D341Med (cell line): Measurements from ENCODE around the gene ADCY5.

ENCODE experiments used
- DNase-seq: peaks from one replicate; pipeline ENCODE4 v3.0.0; 2012; ENCODE audit warnings: low spot score

Gene ADCY5

DNA sequence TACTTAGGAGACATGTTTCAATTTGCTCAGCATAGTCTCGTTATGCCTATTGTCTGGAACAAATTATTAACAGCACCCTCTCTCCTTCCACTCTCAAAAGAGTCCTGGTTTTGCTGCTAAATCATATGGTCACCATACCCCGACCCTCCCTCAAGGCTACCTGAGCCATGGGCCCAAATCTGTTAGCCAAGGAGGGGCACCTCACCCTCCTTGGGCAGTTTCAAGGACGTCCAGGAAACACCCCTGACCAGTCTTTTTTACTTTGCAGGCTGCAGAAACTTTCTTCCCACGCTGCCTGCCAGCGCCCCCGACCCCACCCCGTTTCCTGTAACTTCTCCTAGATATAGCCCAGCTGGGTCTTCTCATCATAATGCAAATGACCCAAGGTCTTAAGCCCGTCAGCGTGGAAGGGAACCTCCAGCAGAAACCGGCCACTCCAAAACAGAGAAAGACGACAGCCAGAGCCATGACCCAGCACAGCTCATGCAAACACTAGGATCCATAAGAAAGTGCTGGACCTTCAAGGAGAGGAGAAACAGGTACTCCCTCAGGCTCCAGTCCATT, 62.3 kb downstream of the ADCY5 start:
- DNase-seq: no peak

DNA sequence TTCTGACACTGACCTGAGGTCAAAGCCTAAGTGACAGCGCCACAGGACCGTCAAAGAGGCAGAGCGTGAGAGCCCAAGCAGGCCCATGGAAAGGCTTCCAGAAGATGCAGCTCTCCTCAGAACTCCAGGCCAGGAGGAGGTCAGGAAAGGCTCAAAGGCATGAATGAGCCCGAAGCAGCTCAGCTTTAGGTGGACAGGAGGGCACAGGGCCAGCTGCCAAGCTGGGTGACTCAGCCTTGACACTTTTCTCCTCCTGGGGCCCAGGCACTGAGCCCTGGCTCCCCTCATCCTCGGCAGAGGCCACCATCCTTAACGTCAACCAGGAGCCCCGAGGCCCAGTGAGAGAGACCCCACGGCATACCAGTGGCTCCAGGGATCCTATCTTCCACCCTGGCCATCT, 62.9 kb downstream of the ADCY5 start:
- no peak for DNase-seq

DNA sequence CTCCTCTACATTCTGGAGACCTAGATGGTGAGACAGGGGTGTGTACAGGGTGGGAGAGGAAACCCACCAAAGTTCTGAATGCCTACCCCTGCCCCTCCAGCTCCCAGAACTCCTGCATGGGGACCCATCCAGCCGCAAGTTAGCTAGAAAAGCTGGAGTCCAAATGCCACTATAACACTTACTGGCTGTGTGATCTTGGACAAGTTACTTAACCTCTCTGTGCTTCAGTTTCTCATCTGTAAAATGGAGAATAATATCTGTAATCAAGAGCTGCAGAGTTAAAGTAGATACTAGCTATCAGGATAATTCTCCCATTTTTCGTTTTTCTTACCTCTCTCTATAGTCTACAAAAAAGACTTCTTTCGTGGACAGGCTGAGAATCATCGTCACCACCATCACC, 63.4 kb downstream of the ADCY5 start:
- no peak for DNase-seq

DNA sequence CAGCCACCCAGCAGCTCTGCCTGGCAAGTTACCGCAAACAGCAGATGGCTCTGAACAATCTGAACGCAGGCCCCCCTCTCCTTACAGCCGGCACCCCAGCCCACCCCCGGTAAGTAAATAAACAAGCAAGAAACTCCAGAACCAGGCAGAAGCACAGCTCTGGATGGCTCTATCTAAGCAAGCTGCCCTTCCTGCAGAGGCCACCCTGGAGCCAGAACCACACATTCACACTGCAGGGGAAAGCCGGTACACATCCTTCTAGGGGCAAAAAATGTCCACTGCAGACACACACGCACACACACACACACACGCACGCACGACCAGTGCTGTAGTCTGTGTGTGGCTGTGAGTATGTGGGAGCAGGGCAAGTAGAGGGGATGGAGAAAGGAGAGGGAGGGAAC, 63.9 kb downstream of the ADCY5 start:
- DNase-seq: no peak

DNA sequence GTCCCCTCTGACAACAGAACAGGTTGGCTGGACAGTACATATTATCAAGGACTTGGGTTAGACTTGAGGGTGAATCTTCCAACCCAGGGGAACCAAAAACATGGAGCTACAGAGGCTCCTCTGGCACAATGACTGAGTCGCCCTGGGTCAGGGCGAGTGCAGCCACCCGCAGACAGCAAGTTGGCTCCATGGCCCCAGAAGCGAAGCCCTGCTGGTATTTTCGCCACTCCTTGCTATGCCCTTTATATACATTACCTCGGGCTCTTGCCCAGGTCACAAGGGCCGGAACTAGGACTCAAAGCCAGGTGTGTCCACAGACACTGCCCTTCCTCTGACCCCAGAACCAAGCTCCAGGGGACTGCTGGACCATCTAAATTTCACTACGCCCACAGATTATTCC, 64.6 kb downstream of the ADCY5 start:
- DNase-seq: no peak

DNA sequence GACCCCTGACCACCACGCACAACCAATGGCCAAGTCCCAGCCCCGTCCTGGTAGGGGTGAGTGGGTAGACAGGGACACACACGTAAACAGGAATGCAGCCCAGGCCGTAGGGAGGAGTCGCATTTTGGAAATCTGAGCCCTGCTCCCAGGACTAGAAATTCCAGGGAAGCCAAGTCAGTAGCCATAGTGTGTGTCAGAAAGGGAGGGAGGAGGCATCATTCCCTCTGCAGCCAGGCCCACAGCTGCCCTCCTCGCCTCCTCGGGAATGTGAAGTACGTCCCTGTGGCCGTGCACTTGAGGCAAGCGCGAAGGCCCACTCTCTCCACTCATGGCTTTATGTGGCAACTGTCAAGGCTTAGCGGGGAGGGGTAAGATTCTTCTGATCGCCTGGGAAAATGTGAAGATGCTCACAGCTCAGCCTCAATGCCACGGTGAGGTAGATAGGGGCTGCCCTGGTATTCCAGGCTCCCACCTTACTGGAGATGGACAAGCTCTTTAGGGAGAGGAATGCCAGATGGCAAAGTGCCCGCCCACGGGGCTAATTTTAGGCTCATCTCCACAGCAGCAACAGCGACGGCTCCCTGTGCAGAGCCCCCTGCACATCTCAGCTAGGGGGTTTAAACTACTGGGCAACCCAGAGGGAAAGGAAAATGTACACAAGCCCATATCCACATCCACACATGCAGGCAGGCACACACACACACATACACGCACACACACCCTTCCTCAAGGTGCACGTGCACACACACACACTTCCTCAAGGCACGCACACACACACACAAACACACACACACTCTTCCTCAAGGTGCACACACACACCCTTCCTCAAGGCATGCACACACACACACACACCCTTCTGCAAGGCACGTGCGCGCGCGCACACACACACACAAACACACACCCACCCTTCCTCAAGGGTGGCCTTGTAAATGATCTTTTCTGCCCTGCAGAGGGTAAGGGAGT, 65.5 kb downstream of the ADCY5 start:
- peak; percentile 51 for DNase-seq

DNA sequence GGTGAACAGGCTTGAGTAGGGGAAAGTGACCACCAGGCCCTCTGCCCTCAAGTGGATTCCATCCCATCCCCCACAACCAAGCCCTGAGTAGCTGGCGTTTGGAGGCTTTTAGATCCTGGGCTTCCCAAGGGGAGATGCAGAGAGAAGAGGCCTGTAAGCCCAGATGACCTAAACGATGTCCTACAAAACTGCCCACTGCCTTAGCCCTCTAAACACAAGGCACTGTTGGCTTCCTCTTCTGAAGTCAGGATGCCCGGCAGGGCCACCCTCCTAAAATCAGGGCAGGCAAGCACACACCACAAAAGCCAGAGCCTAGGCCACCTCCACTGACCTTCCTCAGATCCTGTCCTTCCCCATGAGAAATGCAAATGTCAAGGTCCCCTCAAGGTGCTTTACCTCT, 68.6 kb downstream of the ADCY5 start:
- DNase-seq: no peak

DNA sequence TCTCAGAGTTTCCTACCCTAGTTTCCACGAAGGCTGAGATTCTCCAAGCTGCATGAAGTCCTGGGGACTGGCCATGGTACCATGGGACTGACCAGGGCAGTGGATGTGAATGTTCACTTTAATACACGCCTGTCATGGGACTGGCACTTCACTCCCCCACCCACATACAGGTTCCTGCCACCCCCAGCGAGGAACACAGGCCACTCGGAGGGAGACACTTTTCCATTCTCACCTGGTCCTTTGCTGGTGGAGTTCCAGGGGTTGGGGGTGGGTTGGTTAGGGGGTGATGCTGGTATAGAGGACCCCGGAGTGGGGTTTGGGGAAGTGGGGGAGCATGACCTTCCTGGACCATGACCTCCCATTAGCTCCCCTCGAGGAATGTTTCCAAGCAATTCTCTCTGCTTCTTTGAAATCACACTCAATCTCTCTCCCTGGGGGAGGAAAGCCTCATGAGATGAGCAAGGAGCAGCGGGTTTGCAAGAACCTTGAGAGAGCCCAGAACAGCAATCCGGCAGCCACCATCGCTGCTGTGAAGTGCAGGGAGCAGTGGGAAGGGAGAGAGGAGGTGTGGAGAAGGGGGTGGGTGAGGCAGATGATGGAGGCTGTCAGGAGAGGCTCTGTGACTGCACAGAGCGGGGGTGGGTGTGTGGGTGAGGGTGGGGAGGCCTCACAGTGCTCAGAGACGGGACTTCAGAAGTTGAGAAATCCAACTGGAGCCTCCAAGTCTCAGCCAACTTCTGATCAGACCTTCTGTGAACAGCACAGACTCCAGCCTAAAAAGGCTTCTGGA, 69.7 kb downstream of the ADCY5 start:
- no peak for DNase-seq

DNA sequence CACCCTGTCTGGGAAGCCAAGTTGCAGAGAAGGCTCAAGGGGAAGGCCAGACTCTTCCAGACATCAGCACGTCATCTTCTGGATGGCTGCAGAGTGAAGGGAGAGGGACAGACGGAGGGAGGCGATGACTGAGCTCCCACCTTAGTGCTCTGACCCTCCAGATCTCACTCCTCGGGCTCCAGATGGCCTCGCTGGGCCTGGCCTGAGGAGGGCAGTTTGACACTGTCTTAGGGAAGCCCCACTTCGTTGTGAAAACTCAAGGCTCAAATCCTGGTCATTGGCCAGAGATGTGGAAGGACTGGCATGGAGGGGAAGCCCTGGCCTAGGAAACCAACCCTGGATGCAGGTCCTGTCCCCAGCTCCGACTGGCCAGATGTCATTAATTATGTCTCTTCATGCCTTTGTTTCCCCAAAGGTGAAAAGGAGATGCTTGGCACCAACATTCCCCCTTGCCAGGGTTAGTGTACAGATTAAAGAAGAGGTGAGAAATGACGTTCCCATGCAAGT, 70.4 kb downstream of the ADCY5 start:
- DNase-seq: no peak

DNA sequence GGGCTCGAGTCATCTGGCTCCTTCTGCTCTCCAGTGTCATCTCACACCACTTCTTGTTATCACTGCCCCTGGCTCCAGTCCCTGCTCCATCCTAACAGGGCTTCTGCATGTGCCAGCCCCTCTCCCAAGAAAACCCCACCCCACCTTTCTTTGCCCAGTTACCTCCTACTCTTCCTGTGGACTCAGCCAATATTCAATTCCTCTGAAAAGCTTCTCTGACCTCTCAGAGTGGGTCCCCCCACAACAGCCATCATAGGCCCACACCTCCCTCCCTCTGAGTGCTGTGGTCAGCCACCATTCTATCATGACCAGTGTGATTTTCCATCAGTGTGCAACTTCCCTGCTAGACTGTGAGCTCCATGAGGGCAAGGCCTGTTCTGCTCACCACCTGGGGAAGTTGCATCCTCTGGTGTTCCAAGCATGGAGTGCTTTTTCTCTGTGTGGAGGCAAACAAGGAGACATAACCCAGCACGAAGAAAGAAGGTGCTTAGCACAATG, 71.6 kb downstream of the ADCY5 start:
- no peak for DNase-seq

DNA sequence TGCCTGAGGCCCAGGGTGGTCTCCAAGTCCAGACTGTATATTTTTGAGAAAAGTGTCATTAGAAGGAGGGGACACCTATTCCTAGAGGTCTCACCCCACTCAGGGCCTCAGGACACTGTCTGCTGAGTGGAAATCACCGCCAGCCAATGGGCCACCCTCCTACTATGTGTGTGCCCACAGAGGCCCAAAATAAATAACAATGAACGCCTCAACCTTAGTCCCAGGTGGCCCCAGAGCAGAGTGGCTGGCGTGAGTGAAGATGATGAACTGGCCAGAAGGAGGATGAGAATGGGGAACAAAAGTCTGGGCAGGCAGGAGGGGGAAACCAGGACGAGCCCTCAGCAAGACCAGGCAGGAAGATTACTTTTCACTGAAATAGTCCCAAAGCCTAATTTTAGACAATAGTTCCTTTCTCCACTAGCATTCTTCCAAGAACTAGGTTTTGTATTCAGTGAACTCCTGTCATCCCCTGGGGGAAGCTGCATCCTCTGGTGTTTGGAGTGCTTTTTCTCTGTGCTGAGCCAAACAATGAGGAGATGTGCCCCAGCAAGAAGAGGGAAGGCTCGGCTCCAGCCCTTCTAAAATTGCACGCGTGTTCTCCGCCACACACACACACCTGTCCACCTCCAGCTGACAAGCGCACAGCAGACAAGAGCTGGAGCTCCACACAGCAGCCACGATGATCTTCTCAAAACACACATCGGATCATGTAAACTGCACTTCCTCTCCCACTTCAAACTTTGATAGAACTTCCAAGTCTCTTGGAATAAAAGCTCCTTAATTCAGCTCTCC, 72.2 kb downstream of the ADCY5 start:
- no peak for DNase-seq

DNA sequence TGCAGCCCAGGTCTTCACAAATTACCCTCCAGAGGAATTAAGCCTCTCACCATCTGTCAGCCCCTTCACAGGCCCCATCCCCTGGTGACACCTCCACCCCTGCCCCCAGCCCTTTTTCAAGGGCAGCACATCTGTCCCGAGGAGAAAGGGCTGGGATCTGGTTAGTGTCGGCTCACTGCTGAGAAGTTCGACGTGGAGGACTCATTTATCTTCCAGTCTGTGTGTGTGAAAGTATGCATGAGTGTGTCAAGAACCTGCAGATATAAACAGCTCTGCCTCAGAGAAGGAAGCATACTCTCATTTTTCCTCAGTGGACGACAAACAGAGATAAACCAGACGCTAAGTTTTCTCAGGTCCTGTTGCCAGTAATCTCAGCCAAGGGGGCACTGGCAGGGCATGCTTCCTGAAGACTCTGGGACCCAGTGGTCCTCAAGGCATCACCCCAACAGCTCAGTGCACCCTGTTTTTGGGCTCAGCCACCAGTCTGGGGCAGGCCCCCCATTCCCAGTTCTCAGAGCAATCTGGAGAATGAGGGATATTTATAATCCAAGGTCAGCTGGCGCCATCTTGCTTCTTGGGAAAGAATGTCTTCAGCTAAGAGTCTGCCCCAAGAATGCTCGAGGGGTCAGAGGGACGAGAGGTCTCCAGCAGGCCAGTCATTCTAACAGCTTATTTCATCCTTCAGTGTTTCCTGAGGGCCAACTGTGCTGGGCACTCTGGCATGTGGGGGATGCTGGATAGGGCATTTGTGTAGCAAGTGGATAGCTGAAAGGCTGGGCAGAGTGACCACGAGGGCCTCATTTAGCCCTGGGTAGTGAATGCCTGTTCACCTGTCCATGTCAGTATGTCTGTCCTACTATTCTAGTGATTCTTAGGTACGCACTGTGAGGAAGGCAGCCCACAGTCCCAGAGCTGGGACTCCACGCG, 73.6 kb downstream of the ADCY5 start:
- no peak for DNase-seq

DNA sequence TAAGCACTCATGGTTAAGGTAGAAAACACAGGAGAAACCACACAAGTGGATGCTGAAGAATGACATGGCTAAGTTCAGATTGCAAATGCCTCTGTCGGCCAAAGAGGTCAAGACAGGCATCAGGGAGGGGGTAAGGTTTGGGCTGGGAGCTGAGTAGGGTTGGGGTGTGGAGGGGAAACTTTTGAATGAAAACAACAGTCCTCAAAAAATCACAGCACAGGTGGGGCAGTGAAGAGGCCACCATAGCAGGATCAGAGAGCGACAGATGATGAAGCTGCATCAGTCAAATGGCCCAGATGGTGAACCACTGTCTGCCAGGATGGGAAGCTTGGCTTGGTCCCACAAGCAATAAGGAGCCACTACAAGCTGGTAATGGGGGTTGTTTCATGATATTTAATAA, 74.9 kb downstream of the ADCY5 start:
- no peak for DNase-seq

DNA sequence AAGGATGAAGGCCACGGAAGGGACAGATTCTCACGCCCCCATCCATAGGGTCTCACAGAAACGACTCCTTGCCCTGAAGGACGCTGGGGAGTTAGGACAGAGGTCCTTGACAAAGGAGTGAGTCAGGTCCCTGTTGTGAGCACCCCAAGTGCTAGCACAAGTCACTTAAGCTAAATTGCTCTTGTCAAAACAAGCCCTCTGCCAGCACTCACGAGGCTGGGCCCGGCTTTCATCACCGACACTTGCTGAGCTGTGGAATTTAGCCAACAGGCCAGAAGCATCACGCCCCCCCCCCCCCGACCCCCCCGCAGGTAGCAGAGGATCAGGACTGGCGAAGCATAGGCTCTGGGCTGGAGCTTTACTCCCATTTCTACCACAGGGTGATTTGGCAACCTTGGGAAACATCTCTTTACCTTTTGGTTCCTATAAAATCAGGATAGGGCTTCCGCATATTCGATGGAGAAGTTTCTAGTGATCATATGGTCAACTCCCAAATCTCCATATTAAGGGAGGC, 75.4 kb downstream of the ADCY5 start:
- DNase-seq: no peak

DNA sequence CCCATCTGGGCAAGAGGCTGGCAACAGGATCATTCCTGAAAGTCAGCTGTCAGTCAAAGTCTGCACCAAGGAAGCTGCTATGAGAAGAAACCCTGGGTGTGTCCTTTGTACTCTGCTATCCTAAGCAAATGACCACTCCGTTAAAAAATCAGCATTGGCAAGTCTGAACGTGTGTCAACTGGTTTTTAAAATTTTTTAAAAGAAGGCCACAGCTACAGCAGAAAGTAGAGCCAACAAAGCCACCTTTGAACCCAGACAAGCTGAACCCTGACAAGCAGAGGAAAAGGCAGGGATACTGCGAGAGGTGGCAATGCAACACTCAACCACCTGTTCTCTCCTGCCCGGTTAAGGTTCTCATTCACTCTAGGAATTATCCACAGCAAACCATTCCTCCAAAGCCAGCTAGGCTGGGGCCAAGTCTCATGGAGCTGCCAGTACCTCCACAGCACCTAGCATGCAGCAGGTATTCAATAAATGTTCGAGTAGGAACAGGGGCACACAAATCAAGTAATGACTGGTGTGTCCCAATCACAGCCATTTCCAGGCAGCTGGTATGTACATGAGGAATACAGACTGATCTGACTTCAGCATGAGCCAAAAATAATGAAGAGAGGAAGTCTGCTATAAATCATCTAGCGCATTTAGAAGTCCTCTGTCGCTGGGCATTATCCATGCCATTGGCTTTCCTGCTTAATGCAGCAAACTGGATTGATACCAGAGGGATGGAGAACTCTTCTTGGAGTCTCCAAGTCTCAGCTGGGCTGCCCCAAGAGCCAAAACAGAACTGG, 76.0 kb downstream of the ADCY5 start:
- DNase-seq: no peak

DNA sequence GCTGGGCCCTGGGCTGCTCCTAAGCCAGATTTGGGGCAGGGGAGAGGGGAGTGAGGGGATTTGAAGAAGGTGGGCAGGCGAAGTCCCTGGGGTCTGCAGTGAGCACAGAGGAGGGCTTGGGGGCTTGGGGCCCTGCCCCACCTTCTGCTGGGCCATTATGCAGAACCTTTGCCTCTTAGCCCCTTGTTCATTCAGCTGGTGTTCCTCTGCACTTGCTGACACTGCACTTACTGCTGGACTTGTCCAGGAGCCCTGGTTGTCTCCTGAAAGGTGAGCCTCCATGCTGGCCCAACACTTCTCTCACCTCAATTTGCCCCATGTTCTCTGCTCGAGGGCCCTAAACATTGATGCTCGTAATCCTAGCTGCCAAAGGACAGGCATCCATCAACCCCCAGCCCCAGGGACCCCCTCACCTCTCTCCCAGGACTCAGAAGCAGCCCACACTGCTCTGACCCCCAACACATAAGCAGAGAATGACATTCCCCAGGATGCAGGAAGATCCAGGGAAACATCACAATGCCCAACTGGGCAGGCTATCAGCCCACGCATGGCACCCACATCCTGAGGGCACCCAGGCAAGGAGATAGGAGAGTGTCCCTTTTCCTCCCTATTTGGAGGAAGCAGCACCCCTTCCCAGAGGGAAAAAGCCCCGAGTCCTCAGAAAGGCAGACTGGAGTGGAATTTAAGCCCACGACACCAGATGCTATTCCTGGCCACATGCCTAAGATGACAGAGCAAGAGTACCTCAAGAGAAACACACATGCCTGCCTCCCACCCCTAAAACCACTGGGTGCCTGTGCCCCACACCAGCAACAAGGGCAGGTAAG, 76.8 kb downstream of the ADCY5 start:
- DNase-seq: no peak

DNA sequence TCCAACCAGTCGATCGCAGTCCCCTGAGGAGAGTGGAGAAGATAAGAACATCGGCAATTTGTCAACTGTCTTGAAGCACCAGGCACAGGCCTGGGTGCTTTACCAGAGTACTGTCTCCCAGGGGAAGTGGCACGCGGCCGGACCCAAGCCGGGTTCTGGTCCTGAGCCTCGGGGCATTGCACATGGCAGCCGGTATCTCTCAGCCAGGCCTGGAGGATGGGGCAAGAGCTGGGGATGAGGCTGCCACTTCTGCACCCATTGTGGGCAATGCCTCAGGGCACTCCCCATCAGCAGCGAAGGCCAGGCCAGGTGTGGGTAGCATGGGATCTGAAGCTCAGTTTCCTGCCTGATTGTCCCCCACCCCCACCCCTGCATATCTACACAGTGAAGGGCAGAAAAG, 77.5 kb downstream of the ADCY5 start:
- DNase-seq: no peak

DNA sequence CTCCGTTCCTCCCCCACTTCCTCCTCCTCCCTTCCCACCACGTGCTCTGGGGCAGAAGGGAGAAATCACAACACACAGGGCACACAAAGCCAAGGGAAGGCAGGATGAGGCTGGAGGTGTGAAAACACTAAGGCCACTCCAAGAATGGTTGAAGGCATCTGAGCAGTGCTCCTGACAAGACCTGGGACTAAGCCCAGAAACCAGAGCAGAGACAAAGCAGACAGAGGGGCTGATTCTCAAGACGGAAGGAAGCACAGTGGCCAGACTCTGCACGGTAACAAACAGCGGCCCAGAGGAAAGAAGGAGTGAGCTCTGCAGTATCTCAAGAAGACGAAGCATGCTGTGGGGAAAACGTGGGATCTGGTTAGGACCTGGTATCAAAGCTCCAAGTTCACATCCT, 78.1 kb downstream of the ADCY5 start:
- DNase-seq: no peak

DNA sequence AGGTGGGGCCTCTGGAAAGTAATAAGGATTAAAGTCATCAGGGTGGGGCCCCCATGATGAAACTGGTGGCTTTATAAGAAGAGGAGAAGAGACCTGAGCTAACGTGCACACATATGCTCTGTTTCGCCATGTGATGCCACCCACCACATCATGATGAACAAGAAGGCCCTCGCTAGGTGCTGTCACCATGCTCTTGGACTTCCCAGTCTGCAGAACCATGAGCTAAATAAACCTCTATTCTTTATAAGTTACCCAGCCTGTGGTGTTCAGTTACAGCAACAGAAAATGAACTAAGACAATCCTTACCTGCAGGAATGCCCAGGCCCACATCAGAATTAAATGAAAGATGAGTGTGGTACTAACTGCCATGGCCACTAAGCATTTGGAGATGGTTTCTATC, 79.8 kb downstream of the ADCY5 start:
- DNase-seq: no peak
